ENCODE results near the gene TSFM. TPM values are rescaled to one million over a fixed set of nuclear protein-coding genes. Genes with fewer than 3 reads are reported as not detected.

TSFM gene
- total RNA-seq, 2 experiments from 2014 or later, result 35.2 to 49.8 TPM

- BruUV-seq (replicated peaks), result no TSS peak
- Histone ChIP-seq H3K4me3 (ENCODE audit: low read depth, low read length, poor library complexity, severe bottlenecking) (no peak overlapping the region), H2AFZ (ENCODE audit: low read length) (peak overlapping the region; percentile 74; the same call in 1 of the 2 replicates), H3K27ac (ENCODE audit: low read depth, low read length, poor library complexity, severe bottlenecking) (no peak overlapping the region), H3K79me2 (ENCODE audit: insufficient read depth, low read depth, low read length) (peaks cover 25% of the 10 kb centered on the region), H3K4me1 (ENCODE audit: insufficient read depth, low read length, poor library complexity, severe bottlenecking) (peaks cover 20% of the 10 kb centered on the region), H3K4me2 (ENCODE audit: low read length) (0 out of 2 replicates have a peak overlapping the region, but pooled peaks have one; percentile 12), H3K9me3 (ENCODE audit: low read length) (no peaks in the 10 kb centered on the region), H3K9me2 (ENCODE audit: insufficient read depth, low read length) (no peaks in the 10 kb centered on the region), H3K36me3 (ENCODE audit: insufficient read depth, low read length) (peaks cover 26% of the 10 kb centered on the region), H4K20me1 (ENCODE audit: insufficient read depth, low read length) (no peaks in the 10 kb centered on the region)
- intact Hi-C loops (cut with micrococcal nuclease; ENCODE audit: unreplicated experiment), result loop anchor here (5.0 kb wide), 1 partner anchor 126 kb away; no protein-coding TSS in a partner anchor
- TF ChIP-seq CTCF (conservative IDR thresholded peaks at IDR 0.05; ENCODE audit: low read length) (no peak), EZH2phosphoT487 (IDR thresholded peaks at IDR 0.05; ENCODE audit: borderline replicate concordance, low read depth, low read length) (no peak)
- ChIA-PET POLR2A (interaction anchor here (0.8 to 1.0 kb wide), 2 partner anchors 10 to 15 kb away, joined by 3 read pairs; partner anchors contain the start of genes EEF1AKMT3 and METTL1), CTCF (ENCODE audit: unreplicated experiment) (no interaction called here)
- DNase-seq (ENCODE audit: low spot score), result no peak
These were observed 786 bp upstream of the TSFM start for GRCh38 chr12:57781801-57782200.

- no TSS peak for BruUV-seq (replicated peaks)
- Histone ChIP-seq H3K79me2 (ENCODE audit: insufficient read depth, low read depth, low read length) (peaks cover 25% of the 10 kb centered on the region), H4K20me1 (ENCODE audit: insufficient read depth, low read length) (no peaks in the 10 kb centered on the region), H3K27ac (ENCODE audit: low read depth, low read length, poor library complexity, severe bottlenecking) (no peak overlapping the region), H3K9me2 (ENCODE audit: insufficient read depth, low read length) (no peaks in the 10 kb centered on the region), H3K4me2 (ENCODE audit: low read length) (0 out of 2 replicates have a peak overlapping the region, but pooled peaks have one; percentile 12), H3K9me3 (ENCODE audit: low read length) (no peaks in the 10 kb centered on the region), H3K36me3 (ENCODE audit: insufficient read depth, low read length) (peaks cover 30% of the 10 kb centered on the region), H3K4me1 (ENCODE audit: insufficient read depth, low read length, poor library complexity, severe bottlenecking) (peaks cover 20% of the 10 kb centered on the region), H2AFZ (ENCODE audit: low read length) (peak overlapping the region; percentile 74; the same call in 1 of the 2 replicates), H3K4me3 (ENCODE audit: low read depth, low read length, poor library complexity, severe bottlenecking) (peak overlapping the region; percentile 95)
- TF ChIP-seq EZH2phosphoT487 (IDR thresholded peaks at IDR 0.05; ENCODE audit: borderline replicate concordance, low read depth, low read length), result no peak
- TF ChIP-seq CTCF (conservative IDR thresholded peaks at IDR 0.05; ENCODE audit: low read length), result no peak
- ChIA-PET CTCF (ENCODE audit: unreplicated experiment) (no interaction called here), POLR2A (interaction anchor here (1.3 to 1.5 kb wide), 2 partner anchors 10 to 127 kb away, joined by 3 to 4 read pairs; partner anchors contain the start of genes EEF1AKMT3 and METTL1)
- intact Hi-C loops (cut with micrococcal nuclease; ENCODE audit: unreplicated experiment), result loop anchor here (5.0 kb wide), 1 partner anchor 125 kb away; no protein-coding TSS in a partner anchor
- no peak for DNase-seq (ENCODE audit: low spot score)
These were observed 362 bp upstream of the TSFM start for GRCh38 chr12:57782243-57782607.

- no peak overlapping the region for H3K27ac ChIP-seq (ENCODE audit: low read depth, low read length, poor library complexity, severe bottlenecking)
- H2AFZ ChIP-seq (ENCODE audit: low read length), result no peak overlapping the region
- BruUV-seq (replicated peaks), result no TSS peak
These were observed 847 bp downstream of the TSFM start for GRCh38 chr12:57783466-57783801.

More at GRCh38 chr12:57783466-57783801, 847 bp downstream of the TSFM start:
- Histone ChIP-seq H3K9me2 (ENCODE audit: insufficient read depth, low read length) (no peaks in the 10 kb centered on the region), H3K4me2 (ENCODE audit: low read length) (peak overlapping the region; percentile 92), H3K79me2 (ENCODE audit: insufficient read depth, low read depth, low read length) (peaks cover 25% of the 10 kb centered on the region), H3K4me1 (ENCODE audit: insufficient read depth, low read length, poor library complexity, severe bottlenecking) (peaks cover 20% of the 10 kb centered on the region), H3K36me3 (ENCODE audit: insufficient read depth, low read length) (peaks cover 42% of the 10 kb centered on the region), H3K9me3 (ENCODE audit: low read length) (no peaks in the 10 kb centered on the region), H4K20me1 (ENCODE audit: insufficient read depth, low read length) (no peaks in the 10 kb centered on the region), H3K4me3 (ENCODE audit: low read depth, low read length, poor library complexity, severe bottlenecking) (peak overlapping the region; percentile 95)
- intact Hi-C loops (cut with micrococcal nuclease; ENCODE audit: unreplicated experiment), result loop anchor here (5.0 kb wide), 1 partner anchor 124 kb away; no protein-coding TSS in a partner anchor
- DNase-seq (ENCODE audit: low spot score), result no peak
- ChIA-PET CTCF (ENCODE audit: unreplicated experiment) (interaction anchor here (0.8 kb wide), 1 partner anchor 11 kb away, joined by 4 read pairs; no protein-coding TSS in a partner anchor), POLR2A (interaction anchor here (0.6 to 1.5 kb wide), 6 partner anchors 10 to 126 kb away, joined by 3 to 4 read pairs (median 3); partner anchors contain the start of genes EEF1AKMT3 and METTL1)
- TF ChIP-seq EZH2phosphoT487 (IDR thresholded peaks at IDR 0.05; ENCODE audit: borderline replicate concordance, low read depth, low read length) (no peak), CTCF (conservative IDR thresholded peaks at IDR 0.05; ENCODE audit: low read length) (no peak)

Measured in OCI-LY7 (cell line).